GM19240 (cell line): ENCODE data around the gene LAMA5.

Experiments used
- DNase-seq: peaks from one replicate; pipeline ENCODE4 v3.0.0; 2011; ENCODE audit warnings: low spot score; ENCODE audit not compliant: insufficient read length

The LAMA5 gene

GRCh38 chr20:62289898-62290297, 77.2 kb downstream of the LAMA5 start:
- DNase-seq = no peak

- no peak for DNase-seq
These were observed 78.0 kb downstream of the LAMA5 start for GRCh38 chr20:62289131-62289530.

GRCh38 chr20:62288535-62289105, 78.5 kb downstream of the LAMA5 start:
- no peak for DNase-seq

- no peak for DNase-seq
These were observed 79.2 kb downstream of the LAMA5 start for GRCh38 chr20:62287759-62288534.

DNA sequence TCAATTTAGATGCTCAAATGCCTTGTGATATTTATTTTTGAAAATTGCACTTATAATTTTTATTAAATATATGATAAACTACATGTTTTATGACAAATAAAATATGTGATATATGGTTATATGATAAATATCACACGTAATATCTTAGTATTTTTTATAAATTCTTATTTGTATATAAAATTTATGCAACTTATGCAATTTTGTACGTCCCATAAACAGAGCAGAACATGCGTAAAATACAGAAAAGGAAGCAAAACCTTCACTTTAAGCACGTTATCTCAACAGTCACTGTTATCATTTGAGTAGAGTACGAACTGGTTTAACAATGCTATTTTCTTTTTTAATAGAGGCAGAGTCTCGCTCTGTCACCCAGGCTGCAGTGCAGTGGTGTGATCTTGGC, 80.0 kb downstream of the LAMA5 start:
- no peak for DNase-seq

GRCh38 chr20:62286493-62287064, 80.5 kb downstream of the LAMA5 start:
- no peak for DNase-seq

GRCh38 chr20:62285722-62286121, 81.4 kb downstream of the LAMA5 start:
- DNase-seq = no peak

DNA sequence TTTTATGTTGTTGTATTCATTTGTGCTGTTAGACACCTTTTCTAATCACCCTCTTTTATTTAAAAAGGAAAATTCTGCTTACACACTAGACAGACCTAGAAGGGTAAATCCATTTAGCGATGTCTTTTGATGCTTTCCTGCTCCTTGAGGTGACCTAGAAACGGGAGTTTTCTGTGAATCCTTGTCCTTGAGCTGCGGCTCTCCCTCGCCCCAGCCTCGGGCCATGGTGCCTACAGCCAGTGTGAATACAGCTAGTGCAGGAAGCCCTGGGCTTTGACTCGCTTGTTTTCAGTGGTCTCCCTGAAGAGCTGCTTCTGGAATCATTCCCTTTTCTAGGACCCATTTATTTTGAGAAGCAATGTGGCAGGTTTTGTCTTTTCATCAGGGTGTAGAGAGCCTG, 82.0 kb downstream of the LAMA5 start:
- DNase-seq = no peak

DNA sequence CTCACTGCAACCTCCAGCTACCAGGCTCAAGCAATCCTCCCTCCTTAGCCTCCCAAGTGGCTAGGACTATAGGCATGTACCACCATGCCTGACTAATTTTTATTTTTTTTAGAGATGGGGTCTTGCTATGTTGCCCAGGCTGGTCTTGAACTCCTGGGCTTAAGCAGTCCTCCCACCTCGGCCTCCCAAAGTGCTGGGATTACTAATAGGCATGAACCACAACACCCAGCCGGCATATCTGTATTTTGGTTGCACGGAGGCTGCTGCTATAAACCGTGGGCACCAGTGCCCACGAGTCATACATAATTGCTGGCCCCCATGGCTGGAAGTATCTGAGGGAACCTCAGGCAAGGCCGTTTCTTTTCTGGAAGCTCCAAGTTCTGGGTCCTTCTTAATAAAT, 82.7 kb downstream of the LAMA5 start:
- DNase-seq = no peak

DNA sequence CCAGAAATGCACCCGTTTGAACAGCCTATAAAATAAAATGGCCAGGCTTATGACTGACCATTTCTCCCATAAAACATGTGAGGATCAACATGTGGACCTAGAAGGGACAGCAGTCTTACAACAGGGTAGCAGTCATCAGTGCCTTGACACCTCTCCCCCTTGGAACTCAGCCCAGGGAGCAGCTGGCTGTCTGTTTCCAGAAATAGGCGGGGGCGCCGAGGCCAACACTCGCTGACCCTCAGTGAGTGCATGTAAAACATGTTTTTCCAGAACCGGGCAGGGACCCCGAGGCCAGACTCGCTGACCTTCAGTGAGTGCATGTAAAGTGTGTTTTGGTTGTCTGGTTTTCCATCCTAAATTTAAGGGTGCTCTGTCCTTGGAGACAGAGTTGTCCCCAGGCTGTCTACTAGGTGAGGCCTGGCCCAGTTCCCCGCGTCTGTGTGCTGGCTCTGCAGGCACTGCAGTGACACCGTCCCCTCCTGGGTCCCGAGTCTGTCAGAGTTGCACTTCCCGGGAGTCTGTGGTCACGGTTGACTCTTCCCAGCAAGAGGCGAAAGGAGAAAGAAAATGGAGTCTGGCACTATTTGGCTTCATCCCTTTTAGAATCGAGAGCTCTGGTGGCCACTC, 84.1 kb downstream of the LAMA5 start:
- DNase-seq = no peak

GRCh38 chr20:62282103-62282502, 85.0 kb downstream of the LAMA5 start:
- DNase-seq = no peak

GRCh38 chr20:62281161-62281933, 85.8 kb downstream of the LAMA5 start:
- no peak for DNase-seq

DNA sequence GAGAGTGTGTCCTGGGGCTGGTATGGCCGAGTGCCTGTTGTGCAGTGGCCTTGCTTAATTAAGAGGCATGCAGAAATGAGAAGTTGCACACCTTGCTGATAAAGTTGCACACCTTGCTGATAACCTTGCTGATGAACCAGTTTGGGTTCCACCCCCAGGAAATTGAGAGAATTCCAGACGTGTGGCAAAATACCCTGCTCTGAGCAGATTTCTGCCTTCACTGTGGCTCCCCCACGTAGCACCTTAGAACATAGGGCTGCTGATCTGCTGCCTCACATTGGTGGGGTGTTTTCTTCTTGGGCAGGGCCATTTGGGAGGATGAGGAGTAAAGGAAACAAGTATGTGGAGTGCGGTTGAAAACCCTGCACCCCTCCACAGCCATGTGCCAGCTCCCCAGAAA, 86.8 kb downstream of the LAMA5 start:
- DNase-seq = no peak

DNA sequence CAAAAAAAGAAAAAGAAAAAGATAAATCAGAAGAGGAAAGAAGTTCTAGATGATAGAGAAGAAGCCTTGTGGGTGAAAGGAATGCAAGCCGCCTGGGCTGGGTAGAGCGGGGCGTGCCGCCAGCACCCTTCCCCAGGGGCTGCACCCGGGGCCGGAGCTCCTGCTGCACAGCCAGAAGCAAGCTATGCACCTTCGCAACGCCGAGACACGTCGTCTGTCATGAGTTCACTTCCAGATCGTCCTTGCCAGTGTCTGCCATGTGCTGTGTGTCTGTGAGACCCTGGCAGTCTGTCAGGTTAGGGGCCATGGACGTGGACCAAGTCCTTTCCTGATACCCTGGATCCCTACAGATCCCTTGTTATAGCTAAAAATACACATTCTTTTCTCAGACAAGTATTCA, 89.9 kb downstream of the LAMA5 start:
- no peak for DNase-seq

DNA sequence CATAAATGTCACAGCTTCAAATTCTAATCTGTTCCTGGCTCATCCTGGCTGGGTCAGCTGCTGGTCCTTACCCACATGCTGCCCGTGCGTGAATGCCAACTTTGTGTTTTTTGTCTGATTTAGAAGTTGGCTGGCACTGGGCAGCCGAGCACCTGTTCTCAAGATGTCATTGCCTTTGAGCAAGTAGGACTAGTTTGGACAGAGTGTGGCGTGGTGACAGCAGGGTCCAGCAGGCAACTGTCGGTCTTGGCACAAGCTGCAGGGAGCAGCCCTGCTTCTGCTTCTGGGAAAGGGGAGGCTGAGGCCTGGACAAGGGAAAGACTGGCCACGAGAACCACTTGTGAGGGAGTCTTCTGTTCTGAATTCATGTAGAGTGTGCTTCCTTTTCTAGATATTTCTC, 90.7 kb downstream of the LAMA5 start:
- no peak for DNase-seq

DNA sequence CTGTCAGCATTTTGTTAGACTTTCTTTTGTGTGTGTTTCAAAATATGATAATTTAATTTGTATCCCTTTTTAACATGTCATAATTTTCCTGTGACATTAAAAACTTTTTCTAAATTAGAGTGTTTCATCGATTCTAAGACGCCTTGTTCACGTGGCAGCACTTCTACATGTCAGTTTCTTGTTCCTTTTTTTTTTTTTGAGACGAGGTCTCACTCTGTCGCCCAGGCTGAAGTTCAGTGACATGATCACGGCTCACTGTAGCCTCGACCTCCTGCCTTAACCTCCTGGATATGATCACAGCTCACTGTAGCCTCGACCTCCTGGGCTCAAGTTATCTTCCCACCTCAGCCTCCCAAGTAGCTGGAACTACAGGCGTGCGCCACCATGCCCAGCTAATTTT, 91.9 kb downstream of the LAMA5 start:
- no peak for DNase-seq

DNA sequence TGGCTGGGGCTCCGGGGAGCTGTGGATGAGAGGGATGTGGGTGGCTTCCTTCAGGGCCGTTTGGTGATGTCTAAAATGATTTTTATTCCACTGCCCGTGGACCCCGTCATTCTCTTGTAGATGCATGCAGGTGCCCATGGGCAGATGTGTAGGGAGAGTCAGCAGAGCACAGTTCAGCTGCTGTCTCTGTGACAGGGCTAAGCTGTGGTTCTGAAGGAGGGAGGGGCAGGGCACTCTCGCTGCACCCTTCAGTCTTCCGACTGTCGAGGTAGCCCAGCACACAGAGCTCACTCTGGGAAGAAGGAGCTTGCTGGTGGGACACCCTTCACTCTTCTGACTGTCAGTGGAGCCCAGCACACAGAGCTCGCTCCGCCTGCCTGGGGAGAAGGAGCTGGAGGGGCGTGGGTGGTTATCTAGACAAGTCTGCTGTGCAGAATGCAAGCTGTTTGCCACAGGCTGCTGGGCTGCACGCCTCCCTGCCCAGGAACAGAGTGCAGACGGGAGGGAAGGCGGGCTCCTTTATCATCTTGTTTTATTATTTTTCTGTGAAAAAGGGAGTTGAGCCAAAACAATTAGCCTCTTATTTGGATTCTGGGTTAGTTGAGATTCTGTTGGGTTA, 92.7 kb downstream of the LAMA5 start:
- DNase-seq = no peak

GRCh38 chr20:62273416-62273815, 93.7 kb downstream of the LAMA5 start:
- no peak for DNase-seq

DNA sequence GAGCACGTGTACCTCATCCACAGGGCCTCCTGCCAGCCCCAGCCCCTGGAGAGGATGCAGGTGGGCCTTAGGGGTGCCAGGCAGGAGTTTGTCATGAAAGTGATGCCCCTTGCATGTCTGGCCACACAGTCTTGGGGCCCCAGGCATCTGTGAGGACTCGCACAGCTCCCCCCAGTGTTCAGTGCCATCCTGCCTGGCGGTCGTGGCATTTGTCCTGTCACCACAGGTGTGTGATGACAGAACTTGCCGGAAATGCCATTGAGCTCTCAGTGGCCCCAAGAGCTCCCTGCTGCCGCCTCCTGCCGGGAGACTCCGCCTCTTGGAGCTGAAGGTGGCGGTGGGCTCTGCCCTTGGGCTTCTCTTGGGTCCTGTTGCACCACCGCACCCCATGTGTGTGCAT, 94.9 kb downstream of the LAMA5 start:
- DNase-seq = no peak

GRCh38 chr20:62269871-62270270, 97.2 kb downstream of the LAMA5 start:
- no peak for DNase-seq

- DNase-seq = no peak
These were observed 97.7 kb downstream of the LAMA5 start for GRCh38 chr20:62269378-62269777.
